Right lobe of liver (tissue), 6 donors: Measurements from ENCODE around the gene VWDE. TPM values are rescaled to one million over a fixed set of nuclear protein-coding genes. Genes with fewer than 3 reads are reported as not detected.

Experiments used
- ATAC-seq, 4 donors: fragments of 200-7000 bp; cut with Tn5 transposase; one replicate each; pipeline ENCODE4 v1.9.1; 2020; ENCODE audit warnings: mild to moderate bottlenecking in 4 of 4, moderate library complexity in 4 of 4
- DNase-seq, 3 donors: peaks; one replicate each; pipeline ENCODE4 v3.0.0-alpha.2; 2020
- H3K27ac ChIP-seq, 3 donors: fragments of 200-600 bp; one replicate each; pipeline ENCODE4 v1.8.0; 2022
- H3K27me3 ChIP-seq, 2 donors: fragments of 200-600 bp; one replicate each; pipeline ENCODE4 v1.8.0; 2022
- H3K36me3 ChIP-seq, 4 donors: fragments of 200-600 bp; sonication (generic) in 1 of 4; one replicate each; pipeline versions ENCODE4 v1.5.1 to v1.8.0; 2017 to 2022; ENCODE audit warnings: control low read depth in 1 of 4
- H3K4me1 ChIP-seq, 4 donors: fragments of 200-600 bp; sonication (generic) in 1 of 4; one replicate each; pipeline versions ENCODE4 v1.5.1 to v1.8.0; 2017 to 2022; ENCODE audit warnings: control low read depth in 1 of 4
- H3K4me3 ChIP-seq, 3 donors: fragments of 200-600 bp; one replicate each; pipeline ENCODE4 v1.8.0; 2022
- H3K9me3 ChIP-seq, 4 donors: fragments of 200-600 bp; sonication (generic) in 1 of 4; one replicate each; pipeline versions ENCODE4 v1.5.1 to v1.8.0; 2017 to 2022; ENCODE audit warnings: control low read depth in 1 of 4
- POLR2A ChIP-seq: fragments of 450-650 bp; IDR thresholded peaks from one replicate; pipeline ENCODE4 v1.6.1; 2017; ENCODE audit warnings: antibody characterized with exemption, mild to moderate bottlenecking
- WGBS: methylation state at CpG from one replicate; pipeline ENCODE4 v1.1.6; 2018; ENCODE audit warnings: low coverage, low lambda C conversion rate; ENCODE audit not compliant: insufficient coverage; ENCODE audit errors: missing lambda C conversion rate; 5-methylcytosine and 5-hydroxymethylcytosine counted together
- intact Hi-C, 2 donors: fragments of 100-400 bp; cut with DNase I; formaldehyde crosslinking; loops; one replicate each; pipeline versions ENCODE4 v1.11.2 to v1.14.1; 2022
- total RNA-seq, 6 experiments: library from RNA; depleted of rRNA in 2 of 6; stranded (reverse); fragments of >200 nt in 2 of 6; fragmentation: NEBNext Ultra II Directional in 3 of 6; extraction: Animal tissue kit (Norgen Biotek cat#: 25700) in 3 of 6; gene quantifications; one replicate each; pipeline versions ENCODE4 v1.1.0 to v1.2.4, GENCODE V29; 2016 to 2023
- TF ChIP-seq, protein P1 (sequence below), 4 donors: fragments of 200-600 bp in 3 of 4; fragments of 450-650 bp in 1 of 4; IDR thresholded peaks; one replicate each; pipeline versions ENCODE4 v1.5.1 to v1.8.0; 2016 to 2022; ENCODE audit warnings: antibody characterized with exemption in 4 of 4, mild to moderate bottlenecking in 2 of 4
- donor health status: DM: no; HTN: yes; CAD: no.
- donor health status: DM: no; HTN: no; CAD: no.
- donor health status: DM: no; HTN: no; CAD: no.
- donor health status: DM: no; HTN: yes; CAD: no.
- donor health status: DM: no; HTN: yes; CAD: no.

Gene VWDE
- total RNA-seq, 6 experiments from 2014 or later, result 0.24 to 0.42 (median 0.38) TPM; not detected in 3

DNA sequence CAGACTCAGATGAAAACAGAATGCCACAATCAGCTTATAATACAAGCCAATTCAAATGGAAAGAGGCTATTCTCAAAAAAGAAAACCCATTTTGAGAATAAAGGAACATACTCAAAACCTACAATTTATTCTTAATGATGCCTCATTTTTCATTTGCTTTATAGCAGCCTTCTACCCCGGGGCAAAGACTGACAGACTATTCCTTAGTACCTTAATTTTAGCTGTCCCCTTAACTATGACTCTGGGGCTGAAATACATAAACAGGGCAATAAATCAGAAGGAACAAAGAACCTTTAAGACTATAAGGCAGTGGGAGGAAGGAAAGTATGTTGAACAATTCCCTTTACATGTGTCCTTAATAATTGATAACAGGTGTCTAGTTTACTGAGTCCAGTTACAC is 115.8 kb downstream of the VWDE start:
- ATAC-seq, result no peak
- Histone ChIP-seq H3K4me3 (no peak overlapping the region), H3K4me1 (no peaks in the 10 kb centered on the region), H3K9me3 (no peaks in the 10 kb centered on the region), H3K36me3 (no peaks in the 10 kb centered on the region), H3K27me3 (no peaks in the 10 kb centered on the region), H3K27ac (no peak overlapping the region)
- WGBS, result 18% methylated on average over 1 of the region's 1 CpG
- intact Hi-C loops, result no loop called here
- DNase-seq, result no peak
- no peak for TF ChIP-seq POLR2A
- TF ChIP-seq, protein P1, sequence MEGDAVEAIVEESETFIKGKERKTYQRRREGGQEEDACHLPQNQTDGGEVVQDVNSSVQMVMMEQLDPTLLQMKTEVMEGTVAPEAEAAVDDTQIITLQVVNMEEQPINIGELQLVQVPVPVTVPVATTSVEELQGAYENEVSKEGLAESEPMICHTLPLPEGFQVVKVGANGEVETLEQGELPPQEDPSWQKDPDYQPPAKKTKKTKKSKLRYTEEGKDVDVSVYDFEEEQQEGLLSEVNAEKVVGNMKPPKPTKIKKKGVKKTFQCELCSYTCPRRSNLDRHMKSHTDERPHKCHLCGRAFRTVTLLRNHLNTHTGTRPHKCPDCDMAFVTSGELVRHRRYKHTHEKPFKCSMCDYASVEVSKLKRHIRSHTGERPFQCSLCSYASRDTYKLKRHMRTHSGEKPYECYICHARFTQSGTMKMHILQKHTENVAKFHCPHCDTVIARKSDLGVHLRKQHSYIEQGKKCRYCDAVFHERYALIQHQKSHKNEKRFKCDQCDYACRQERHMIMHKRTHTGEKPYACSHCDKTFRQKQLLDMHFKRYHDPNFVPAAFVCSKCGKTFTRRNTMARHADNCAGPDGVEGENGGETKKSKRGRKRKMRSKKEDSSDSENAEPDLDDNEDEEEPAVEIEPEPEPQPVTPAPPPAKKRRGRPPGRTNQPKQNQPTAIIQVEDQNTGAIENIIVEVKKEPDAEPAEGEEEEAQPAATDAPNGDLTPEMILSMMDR (IDR thresholded peaks at IDR 0.05), result no peak

DNA sequence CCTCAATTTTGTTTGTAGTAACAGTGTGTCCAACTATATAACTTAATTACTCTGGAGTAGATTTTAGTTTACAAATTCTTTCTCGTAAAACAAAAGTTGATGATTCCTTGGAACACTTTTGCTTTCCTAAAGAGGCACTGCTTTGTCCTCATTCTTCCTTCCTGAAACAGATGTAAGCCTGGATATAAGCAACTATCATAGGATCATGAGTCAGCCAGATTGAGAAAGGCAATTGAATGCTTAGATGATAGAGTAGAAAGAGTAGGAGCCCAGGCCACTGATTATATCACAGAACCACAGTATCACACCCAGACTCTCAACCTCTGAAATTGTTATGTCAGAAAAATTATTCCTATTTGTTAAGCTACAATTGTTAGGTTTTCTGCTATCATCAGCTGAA is 122.6 kb downstream of the VWDE start:
- no peak overlapping the region for H3K4me3 ChIP-seq
- no peak overlapping the region for H3K27ac ChIP-seq
- WGBS, result 60% methylated on average over 1 of the region's 1 CpG
- H3K9me3 ChIP-seq, result no peaks in the 10 kb centered on the region
- no peak for DNase-seq
- no peaks in the 10 kb centered on the region for H3K36me3 ChIP-seq
- no peak for ATAC-seq
- intact Hi-C loops, result no loop called here
- no peaks in the 10 kb centered on the region for H3K4me1 ChIP-seq
- TF ChIP-seq POLR2A, result no peak
- TF ChIP-seq, protein P1 (IDR thresholded peaks at IDR 0.05), result no peak
- no peaks in the 10 kb centered on the region for H3K27me3 ChIP-seq

Other genes starting within 250 kb of the VWDE start
- gene TMEM106B, start 192.6 kb downstream of the VWDE start, total RNA-seq, result 10 to 100 TPM; 26.9 to 64.5 (median 31.7) TPM
- under 1 TPM in 3 of 6 experiments, not detected in 3; 0.06 to 0.20 (median 0.18) TPM for gene SCIN, start 166.9 kb upstream of the VWDE start, total RNA-seq